ENCODE results near the gene SLC7A1. TPM values are rescaled to one million over a fixed set of nuclear protein-coding genes. Genes with fewer than 3 reads are reported as not detected.

The SLC7A1 gene
- total and polyA plus RNA-seq, 2 of the 13 experiments (the other 11 are each of a cell fraction or from before 2014, with no cell fraction given): 14.5 to 15.3 TPM

DNA sequence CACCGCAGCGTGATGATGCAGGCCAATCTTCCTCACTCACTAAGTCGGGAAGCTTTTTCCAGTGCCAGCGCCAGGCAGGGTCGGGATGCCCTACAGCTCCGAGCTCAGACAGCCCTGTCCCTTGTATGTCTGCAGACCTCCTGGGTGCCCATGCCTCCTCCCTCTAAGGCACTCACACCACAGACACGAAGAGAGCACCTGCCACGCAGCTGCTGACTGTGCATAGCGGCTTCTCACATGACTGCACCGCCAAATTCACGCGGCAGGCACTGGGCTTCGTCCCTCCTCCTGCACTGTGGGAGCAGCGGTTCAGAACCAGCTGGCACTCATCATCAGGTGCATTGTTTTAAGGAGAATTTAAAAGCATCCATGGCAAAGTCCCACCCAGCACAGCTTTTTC lies 88.1 kb downstream of the SLC7A1 start:
- Histone ChIP-seq H3K27me3 (ENCODE audit: control insufficient read depth in 1 of 2, insufficient read depth in 2 of 2, low read length in 2 of 2) (peaks cover 0 to 18% of the 10 kb centered on the region in 2 experiments; a peak in 1 of 5 replicates), H3K36me3 (replicated peaks in 1 of 2; ENCODE audit: control insufficient read depth in 1 of 2, insufficient read depth in 2 of 2, low read length in 2 of 2) (0 out of 5 replicates have a peak, but pooled peaks cover 2 to 4% of the 10 kb centered on the region in 2 experiments), H3K9me3 (ENCODE audit: low read length) (no peaks in the 10 kb centered on the region), H3K27ac (ENCODE audit: extremely low read length, insufficient read depth, low read length) (no peak overlapping the region), H3K4me2 (ENCODE audit: low read depth, low read length) (no peak overlapping the region), H3K9ac (ENCODE audit: insufficient read depth, low read depth, low read length) (no peak overlapping the region), H3K79me2 (ENCODE audit: insufficient read depth, low read length) (no peaks in the 10 kb centered on the region), H3K4me1 (ENCODE audit: insufficient read depth, low read length) (peaks cover 21% of the 10 kb centered on the region), H3K4me3 (replicated peaks in 1 of 3; ENCODE audit: insufficient read depth in 1 of 3, low read depth in 2 of 3, low read length in 3 of 3) (no peak overlapping the region), H4K20me1 (ENCODE audit: insufficient read depth, low read length) (peaks cover 4% of the 10 kb centered on the region; the same call in 1 of the 2 replicates), H2AFZ (ENCODE audit: low read length) (no peak overlapping the region)
- POLR2A ChIA-PET: interaction anchor here (0.6 kb wide), 1 partner anchor 184 kb away, joined by 4 read pairs; no protein-coding TSS in a partner anchor
- DNase-seq (ENCODE audit: low spot score) (no peak), FAIRE-seq (no peak), ATAC-seq (no peak)
- BruUV-seq (replicated peaks): no TSS peak
- 88% methylated on average over 14 of the region's 14 CpGs for WGBS (ENCODE audit: low lambda C conversion rate)
- TF ChIP-seq ZNF333 (CRISPR knock-in tag; IDR thresholded peaks at IDR 0.05; ENCODE audit: borderline replicate concordance) (no peak), RBM22 (optimal IDR thresholded peaks at IDR 0.05; ENCODE audit: low read length) (peak; percentile 4), POLR2A (IDR thresholded peaks at IDR 0.05; ENCODE audit: insufficient read depth in 1 of 2, low read depth in 2 of 2, low read length in 2 of 2) (0 out of 4 replicates have a peak, but pooled peaks of 1 of the 2 experiments have one; percentile 21)
- TF ChIP-seq, protein P1, sequence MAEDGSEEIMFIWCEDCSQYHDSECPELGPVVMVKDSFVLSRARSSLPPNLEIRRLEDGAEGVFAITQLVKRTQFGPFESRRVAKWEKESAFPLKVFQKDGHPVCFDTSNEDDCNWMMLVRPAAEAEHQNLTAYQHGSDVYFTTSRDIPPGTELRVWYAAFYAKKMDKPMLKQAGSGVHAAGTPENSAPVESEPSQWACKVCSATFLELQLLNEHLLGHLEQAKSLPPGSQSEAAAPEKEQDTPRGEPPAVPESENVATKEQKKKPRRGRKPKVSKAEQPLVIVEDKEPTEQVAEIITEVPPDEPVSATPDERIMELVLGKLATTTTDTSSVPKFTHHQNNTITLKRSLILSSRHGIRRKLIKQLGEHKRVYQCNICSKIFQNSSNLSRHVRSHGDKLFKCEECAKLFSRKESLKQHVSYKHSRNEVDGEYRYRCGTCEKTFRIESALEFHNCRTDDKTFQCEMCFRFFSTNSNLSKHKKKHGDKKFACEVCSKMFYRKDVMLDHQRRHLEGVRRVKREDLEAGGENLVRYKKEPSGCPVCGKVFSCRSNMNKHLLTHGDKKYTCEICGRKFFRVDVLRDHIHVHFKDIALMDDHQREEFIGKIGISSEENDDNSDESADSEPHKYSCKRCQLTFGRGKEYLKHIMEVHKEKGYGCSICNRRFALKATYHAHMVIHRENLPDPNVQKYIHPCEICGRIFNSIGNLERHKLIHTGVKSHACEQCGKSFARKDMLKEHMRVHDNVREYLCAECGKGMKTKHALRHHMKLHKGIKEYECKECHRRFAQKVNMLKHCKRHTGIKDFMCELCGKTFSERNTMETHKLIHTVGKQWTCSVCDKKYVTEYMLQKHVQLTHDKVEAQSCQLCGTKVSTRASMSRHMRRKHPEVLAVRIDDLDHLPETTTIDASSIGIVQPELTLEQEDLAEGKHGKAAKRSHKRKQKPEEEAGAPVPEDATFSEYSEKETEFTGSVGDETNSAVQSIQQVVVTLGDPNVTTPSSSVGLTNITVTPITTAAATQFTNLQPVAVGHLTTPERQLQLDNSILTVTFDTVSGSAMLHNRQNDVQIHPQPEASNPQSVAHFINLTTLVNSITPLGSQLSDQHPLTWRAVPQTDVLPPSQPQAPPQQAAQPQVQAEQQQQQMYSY (CRISPR knock-in tag; IDR thresholded peaks at IDR 0.05): no peak
- intact Hi-C loops (cut with micrococcal nuclease; ENCODE audit: unreplicated experiment) (loop anchor here (10.0 kb wide), 1 partner anchor 87 kb away; the partner anchor contains the start of gene SLC7A1), in situ Hi-C loops (cut with HindIII; ENCODE audit: extremely low pct_ligation_motif_present, low pct_unique_long_range_greater_than_20kb) (loop anchor here (5.0 to 10.0 kb wide), 2 partner anchors 200 to 607 kb away; no protein-coding TSS in a partner anchor)
- CTCF ChIA-PET (ENCODE audit: low intra/inter-chr PET ratio, low total read pairs): interaction anchor here (1.0 to 2.7 kb wide), 2 partner anchors 200 to 206 kb away, joined by 11 to 26 read pairs; no protein-coding TSS in a partner anchor
